GM18502 (cell line): ENCODE data around the gene FBXO42.

Experiments
- ATAC-seq: cut with Tn5 transposase; IDR thresholded peaks from one replicate; pipeline ENCODE4 v1.9.1; 2021; ENCODE audit warnings: mild to moderate bottlenecking; ENCODE audit not compliant: unreplicated experiment, poor library complexity

The FBXO42 gene

DNA sequence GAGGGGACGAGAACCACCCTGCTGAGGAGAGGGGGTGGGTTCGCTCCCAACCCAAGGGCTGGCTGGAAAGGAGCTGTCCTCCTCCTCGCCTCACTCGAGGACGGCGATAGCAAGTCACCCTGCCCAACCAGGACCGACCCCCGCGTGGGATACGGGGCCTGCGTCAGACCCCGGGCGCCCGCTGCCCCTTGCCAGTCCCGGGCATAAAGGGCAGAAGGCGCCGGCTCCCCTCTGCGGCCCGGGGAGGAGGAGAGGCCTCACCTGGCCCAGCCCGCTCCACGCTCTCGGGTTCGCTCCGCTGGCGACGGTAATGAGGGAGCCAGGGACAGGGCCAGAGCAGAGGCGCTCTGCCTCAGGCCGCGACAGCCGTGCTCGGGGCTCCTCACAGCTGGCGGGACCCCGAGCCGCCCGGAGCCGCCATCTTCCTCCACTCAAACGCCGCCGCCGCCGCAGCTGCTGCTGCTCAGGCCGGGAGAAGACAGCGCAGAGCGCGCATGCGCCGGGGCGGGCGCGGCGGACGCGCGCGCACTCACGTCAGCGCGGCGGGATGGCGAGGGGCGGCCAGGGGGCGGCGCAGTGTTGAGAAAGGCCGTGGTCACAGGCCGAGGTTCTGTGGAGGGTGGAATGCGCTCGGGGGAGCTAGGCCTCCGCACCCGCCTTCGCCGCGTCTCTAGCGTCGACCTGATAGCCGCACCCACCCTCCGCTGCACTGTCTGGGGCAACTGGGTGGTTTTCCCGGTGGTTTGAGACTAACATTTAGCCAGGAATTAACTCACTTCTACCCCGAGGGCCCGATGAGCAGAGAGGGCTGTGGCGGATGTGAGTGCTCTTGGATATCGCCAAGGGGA is at the start of gene FBXO42:
FBXO42 (minus strand) TSS at position 487 of the 848 bp plus-strand sequence. CDS start 37,062 bp downstream, outside the sequence.
- ATAC-seq, result peak; percentile 86

DNA sequence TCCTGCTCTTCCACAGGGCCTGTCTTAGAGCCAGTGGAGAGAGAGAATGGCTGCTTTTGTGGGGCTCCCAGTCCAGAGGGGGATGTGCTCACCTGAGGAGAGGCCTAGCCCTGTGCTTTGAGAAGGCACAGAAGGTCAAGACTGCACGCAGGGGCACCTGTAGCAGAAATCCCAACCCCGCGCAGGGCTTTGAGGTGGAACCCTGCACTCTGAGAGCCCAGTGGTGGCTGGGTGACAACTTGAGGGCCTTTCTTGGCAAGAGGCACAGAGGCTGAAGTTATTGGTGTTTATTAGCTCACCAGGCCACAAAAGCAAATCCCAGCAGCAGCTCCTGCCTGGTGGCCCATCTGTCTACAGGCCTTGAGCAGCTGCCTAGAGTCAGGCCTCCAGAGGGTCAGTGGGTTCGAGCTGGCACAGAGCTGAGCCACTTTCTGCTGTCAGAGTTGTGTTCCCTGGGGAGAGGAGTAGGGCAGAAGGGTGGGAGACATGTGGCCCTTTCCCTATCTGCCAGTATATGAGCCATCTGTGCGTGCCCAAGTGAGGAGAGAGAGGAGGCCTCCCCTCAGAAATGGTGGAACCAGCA is 46.2 kb upstream of the FBXO42 start:
- no peak for ATAC-seq

DNA sequence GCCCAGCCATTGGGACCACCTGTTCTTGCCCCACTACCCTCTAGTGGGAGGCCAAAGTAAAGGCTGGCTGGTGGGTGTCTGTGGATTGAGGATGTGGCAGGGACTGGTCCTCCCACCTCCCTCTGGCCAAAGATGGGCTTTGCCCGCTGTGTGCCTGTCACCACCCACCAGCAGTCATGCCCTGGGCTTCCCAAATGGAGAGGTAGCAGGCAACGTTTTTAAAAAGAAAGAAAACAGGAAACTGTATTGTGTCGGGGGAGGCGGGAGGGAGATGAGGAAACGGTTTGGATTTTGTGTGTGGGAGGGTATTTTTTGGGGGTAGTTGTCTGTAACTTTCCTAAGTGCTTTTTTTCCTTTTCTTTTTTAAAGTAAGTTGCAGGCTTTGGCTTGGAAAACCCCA is 44.8 kb upstream of the FBXO42 start:
- no peak for ATAC-seq

DNA sequence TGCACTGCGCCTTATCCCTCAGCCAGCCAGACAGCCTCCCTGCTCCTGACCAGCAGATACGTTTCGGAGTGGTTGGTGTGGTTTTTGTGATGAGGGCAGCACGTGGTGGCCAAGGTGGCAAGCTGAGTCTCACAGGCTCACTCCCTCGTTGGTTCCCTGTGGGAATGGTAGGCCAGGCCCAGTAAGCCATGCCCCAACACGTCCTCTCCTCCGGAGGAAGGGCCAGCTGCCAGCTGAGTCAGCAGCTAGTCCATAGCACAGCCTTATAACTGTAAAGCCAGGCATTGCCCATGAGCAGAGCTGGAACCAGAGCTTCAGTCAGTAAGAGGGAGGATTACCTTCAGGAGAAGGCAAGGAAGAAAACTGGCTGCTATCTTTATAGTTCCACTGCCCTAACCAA is 44.3 kb upstream of the FBXO42 start:
- ATAC-seq, result no peak

DNA sequence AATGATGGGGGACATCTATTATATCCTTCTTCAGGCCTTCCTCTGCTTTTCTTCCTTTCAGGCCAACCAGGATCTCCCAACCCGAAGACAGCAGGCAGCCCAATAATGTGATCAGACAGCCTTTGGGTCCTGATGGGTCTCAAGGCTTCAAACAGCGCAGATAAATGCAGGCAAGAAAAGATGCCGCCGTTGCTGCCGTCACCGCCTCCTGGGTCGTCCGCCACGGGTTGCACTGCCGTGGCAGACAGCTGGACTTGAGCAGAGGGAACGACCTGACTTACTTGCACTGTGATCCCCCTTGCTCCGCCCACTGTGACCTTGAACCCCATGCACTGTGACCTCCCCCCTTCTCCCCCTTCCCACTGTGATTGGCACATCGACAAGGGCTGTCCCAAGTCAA is 42.7 kb upstream of the FBXO42 start:
- no peak for ATAC-seq

DNA sequence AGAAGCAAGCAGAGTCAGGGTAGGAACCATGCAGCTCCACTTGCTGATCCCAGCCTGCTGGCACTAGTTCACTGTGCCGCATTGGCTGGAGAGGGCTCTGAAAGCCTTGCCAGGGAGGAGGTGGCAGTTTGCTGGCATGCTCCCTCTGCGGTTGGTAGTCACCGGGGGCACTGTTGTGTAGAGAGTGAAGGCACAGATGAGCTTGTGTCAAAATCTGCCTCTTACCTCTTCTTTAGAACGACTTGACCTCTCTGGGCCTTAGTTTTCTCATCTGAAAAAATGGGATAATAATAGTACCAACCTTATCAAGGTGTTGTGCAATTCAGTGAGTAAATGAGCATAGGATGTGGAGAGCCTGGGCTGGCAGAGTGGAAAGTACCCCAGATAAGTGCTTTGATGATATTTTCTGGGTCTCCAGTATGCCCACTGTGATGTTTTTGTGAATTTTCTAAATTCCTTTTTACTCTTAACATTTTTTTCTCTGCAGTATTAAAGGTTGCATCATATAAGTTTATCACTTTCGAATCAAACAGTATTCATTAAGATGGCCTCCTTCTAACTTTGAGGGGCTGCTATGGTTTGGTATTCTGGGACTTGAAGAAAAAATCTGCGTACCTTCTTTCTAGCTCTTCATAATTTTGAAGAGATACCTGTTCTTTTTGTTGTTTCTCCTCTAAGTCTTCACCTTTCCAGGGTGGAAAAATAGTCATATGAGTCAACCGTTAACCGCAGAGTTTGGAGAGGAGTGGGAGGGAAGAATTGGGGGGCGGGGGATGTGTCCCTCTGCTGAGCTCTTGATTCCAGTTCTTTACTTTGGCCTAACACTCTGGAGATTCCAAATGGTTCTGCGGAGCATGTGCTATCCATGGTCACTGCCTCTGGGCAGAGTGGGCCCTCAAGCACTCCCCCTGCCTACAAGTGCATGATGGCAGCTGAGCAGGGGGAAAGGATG is 41.6 kb upstream of the FBXO42 start:
- ATAC-seq, result no peak

DNA sequence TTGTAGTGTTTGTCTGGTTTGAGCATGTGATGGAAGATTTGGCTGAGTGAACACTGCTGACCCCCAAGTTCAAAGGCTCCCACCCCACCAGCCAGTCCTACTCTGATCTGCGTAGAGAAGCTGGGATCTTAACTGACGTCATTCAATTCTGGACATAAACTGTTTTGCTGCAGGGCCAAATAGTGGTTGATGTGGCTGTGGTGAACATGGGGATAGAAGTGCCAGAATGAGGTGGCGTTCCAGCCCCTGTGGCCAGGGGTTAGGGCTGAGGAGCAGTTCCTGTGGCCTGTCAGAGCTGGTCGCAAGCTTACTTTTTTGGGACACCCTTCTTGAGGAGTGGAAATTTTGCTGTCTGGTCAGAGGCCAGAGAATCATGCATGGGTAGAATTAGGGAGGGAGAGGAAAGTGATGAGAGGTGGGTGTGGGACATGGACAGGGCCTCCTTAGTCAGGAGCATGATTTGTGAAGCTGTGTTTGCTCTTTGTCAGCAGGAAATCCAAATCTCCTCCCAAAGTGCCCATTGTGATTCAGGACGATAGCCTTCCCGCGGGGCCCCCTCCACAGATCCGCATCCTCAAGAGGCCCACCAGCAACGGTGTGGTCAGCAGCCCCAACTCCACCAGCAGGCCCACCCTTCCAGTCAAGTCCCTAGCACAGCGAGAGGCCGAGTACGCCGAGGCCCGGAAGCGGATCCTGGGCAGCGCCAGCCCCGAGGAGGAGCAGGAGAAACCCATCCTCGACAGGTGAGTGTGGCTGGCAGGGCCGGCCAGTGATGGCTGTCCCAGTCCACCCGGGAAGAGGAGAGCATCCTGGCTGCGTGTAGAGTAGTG is 40.7 kb upstream of the FBXO42 start:
- no peak for ATAC-seq

DNA sequence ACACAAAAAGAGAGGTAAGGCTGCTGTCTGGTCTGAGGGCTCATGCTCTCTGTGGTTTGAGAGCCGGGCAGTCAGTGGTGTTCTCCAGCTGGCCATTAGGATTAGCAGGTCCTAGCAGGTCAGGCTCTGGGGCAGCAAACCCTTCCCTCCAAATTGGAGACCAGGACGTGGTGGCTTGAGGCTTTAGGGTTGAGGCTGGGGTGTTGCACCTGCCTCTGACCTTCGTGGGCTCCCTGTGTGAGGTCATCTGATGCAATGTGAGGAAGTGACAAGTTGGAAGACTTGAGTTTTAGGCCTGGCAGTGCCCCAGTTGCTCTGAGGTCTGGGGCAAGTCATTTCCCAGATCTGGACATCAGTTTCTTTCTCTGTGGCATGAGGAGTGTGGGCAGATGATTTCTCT is 39.1 kb upstream of the FBXO42 start:
- no peak for ATAC-seq

DNA sequence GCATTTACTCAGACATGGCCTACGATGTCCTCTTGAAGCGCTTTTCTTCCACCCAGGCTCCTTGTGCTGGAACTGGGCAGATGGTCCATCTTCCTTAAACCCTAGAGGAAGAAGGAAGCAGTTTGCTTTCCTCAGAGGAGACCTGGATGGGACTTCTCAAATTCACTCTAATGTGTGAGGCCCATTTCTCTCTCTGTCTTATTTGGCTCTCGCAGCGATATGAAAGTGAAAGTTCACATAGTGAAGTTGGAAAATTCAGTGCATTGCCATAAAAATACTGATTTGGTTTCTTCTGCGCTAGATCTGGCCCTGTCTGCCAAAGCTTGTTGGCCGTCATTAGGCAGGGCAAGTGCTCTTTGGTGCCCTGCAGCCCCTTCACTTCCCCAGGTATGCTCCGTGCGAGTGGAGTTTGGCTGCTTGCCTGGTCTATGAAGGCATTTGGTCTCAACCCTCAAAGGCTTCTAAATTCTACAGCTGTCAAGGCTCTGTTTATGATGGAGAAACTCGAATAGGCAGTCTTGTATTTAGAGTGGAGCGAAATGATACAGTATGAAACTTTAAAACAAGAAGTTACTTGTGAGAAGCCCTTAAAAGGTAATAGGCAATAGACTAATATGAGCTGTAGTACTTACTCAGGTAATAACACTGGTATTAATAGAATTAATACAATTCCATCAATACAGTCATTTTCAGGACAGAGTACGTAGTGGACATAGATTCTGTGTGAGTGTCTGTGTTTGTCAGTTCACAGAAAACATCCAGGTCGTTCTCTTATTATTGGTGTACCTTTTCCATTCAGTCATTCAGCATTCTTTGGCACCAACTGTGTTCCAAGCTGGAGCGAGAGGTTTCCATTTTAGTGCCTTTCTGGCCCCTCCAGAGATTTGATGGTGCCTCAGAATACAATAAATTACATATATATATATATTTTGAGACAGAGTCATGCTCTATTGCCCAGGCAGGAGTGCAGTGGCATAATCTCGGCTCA is 35.2 kb upstream of the FBXO42 start:
- peak; percentile 39 for ATAC-seq

DNA sequence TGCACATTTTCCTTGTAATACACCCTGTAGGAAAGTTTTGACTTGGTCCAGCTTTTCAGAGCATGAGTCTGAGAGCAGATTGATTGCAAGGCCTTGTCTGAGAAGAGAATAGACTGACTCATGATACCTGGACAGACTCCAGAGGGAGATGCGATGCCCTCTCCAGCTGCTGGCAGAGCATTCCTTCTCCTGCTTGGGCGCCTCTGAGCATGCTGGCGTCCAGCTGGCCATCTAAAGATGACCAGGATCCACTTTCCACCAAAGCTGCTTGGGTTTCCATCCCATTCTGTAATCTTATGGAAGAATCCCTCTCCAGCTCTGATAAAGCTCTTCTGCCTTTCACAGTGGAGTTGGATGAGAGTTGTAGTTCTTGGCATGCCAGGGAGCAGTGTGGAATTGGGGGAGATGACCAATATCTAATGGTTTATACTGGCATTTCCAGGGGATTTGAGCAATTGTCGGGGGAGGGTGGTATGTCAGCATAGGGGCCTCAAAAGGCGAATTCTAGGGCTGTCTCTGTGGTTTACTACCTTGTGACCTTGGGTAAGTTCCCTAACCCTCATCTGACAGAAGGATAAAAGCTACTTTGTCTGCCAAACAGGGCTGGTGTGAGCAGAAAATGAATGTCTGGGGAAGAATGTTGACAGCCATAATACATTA is 34.3 kb upstream of the FBXO42 start:
- ATAC-seq, result no peak

DNA sequence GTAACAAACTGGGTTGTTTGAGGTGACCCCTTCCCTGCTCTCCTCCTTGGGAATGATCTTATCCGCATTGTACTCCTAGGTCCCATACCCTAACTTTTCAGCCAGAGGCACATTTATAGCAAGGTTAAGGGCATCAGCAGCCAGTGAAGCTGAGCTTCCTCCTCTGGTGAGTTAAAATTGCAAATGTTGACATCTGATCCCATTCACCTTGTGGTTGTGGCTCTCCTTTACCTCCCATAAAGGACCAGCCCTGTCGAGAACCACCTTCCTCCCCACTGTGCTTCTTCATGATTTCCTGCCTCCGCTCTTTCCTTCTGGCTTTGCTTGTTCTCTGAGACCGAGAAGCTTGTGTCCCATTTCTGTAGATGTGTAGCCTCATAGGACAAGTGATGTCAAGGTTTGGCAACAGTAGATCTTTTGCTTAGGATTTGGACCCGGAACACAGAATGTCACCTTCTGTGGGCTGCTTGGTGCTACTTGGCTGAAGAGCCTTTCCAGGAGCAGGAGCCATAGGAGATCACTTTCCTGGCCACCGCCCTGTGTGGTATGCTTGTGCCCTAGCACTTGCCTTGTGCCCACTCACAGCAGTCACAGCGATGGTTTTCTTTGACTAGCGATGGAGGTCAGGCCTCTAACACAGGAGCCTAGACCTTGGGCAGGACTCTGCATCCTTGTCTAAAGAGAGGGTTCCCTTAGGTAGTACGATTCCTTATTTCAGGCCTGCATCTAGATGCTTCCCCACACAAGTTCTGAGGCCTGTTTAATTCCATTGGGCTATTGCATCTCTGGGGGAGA is 33.6 kb upstream of the FBXO42 start:
- no peak for ATAC-seq

DNA sequence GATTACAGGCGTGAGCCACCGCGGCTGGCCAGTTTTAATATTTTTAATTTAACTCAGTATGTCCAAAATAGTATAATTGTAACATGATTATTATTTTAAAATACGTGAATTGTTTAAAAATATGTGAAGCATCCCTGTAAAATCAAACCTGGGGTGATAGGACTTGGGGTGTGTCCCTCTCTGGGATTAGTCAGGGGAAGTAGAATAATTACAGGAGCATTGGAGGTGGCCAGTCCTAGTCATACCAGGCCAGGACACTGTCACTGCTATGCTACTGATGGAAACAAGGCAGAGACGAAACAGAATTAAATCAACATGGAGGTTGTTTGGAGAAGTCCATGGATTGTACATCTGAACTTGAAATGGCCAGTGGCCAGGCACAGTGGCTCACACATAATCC is 31.6 kb upstream of the FBXO42 start:
- no peak for ATAC-seq

DNA sequence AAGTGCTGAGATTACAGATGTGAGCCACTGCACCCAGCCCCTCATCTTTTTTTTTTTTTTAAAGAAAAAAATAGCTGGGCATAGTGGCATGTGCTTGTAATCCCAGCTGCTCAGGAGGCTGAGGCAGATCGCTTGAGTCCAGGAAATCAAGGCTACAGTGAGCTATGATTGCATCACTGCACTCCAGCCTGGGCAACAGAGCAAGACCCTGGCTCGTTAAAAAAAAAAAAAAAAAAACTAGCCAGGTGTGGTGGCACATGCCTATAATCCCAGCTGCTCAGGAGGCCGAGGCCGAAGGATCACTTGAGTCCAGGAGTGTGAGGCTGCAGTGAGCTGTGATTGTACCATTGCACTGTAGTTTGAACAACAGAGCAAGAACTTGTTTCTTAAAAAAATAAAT is 28.6 kb upstream of the FBXO42 start:
- ATAC-seq, result no peak

DNA sequence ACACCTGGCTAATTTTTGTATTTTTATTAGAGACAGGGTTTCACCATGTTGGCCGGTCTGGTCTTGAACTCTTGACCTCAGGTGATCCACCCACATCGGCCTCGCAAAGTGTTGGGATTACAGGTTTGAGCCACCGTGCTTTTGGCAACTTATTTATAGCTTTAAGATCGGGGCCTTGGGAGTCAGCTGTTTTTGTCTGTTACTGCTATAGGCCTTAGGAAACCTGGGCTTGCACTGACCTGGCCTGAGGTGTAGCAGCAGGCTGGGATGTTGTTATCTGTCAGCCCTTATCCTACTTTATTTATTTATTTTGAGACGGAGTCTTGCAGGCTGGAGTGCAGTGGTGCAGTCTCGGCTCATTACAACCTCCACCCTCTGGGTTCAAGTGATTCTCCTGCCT is 26.2 kb upstream of the FBXO42 start:
- no peak for ATAC-seq

DNA sequence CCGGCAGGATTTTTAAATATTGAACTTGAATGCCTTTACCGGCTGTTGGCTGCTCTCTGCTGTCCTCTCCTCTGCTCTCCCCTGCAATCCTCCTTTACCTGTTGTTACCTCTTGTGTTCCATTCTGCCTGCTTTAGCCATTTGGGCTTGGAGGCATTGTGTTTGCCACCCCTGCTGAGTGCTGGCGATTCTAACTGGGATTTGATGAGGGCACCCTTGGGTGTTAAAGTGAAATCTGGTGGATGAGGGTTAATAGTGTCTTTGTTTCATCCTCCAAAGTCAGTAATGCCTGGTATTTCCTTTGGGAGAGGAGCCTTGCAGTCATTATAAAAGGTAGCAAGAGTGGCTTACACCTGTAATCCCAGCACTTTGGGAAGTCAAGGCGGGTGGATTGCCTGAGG is 24.7 kb upstream of the FBXO42 start:
- ATAC-seq, result no peak

DNA sequence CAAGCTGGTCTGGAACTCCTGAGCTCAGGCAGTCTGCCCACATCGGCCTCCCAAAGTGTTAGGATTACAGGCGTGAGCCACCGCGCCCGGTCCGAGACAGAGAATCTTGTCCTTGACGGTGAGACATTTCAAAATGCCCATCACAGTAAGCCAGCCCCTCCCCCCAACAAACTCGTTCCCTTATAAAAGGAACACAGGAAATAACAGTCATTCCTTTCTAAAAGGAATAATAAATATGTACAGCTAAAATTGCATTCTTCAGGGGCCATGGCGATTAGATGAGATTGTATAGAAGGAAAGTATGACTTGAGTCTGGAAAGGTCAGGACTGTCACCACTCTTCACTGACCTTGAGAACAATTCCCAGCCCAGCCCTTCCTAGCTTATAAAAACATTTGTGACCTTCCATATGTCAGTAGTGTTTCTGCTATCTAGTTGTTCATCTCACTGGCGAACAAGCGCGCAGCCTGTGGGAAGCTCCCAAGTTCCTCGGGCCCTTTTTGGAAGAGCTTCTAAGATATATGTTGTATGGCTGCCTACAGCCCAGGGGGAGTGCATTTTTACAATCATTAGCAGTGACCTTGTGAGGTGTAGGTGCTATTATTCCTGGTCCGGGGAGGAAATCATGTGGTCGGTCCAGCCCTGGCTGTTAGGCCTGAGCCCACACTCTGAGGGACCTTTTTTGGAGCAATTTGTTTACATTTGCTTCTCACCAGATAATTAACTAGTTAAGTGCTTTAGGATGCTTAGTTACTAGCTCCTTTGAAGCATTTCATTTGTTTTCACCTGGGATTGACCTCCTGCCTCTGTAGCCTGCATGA is 23.5 kb upstream of the FBXO42 start:
- ATAC-seq, result no peak

DNA sequence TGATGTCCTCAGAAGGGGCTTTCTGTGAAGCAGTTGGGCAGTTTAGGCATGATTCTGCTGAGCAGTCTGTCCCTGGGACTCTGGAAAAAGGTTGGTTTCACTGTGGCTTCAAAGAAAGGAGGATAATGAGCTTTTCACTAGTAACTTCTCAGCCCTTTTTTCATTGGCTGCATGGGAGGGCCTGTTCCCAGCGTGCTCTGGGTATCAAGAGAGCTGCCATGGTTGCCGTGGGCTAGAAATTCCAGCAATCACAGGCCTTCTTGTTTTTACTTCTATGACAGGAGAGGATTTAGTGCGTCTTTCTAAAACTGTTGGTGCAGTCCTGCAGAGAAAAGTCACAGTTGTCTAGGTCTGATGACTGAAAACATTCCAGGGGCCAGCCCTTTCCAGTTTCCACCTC is 22.0 kb upstream of the FBXO42 start:
- no peak for ATAC-seq
